ENCODE results near the gene TNFRSF17. TPM values are rescaled to one million over a fixed set of nuclear protein-coding genes. Genes with fewer than 3 reads are reported as not detected.

Gene TNFRSF17
- total and polyA plus RNA-seq, 2 of the 13 experiments (the other 11 are each of a cell fraction or from before 2014, with no cell fraction given): not detected

DNA sequence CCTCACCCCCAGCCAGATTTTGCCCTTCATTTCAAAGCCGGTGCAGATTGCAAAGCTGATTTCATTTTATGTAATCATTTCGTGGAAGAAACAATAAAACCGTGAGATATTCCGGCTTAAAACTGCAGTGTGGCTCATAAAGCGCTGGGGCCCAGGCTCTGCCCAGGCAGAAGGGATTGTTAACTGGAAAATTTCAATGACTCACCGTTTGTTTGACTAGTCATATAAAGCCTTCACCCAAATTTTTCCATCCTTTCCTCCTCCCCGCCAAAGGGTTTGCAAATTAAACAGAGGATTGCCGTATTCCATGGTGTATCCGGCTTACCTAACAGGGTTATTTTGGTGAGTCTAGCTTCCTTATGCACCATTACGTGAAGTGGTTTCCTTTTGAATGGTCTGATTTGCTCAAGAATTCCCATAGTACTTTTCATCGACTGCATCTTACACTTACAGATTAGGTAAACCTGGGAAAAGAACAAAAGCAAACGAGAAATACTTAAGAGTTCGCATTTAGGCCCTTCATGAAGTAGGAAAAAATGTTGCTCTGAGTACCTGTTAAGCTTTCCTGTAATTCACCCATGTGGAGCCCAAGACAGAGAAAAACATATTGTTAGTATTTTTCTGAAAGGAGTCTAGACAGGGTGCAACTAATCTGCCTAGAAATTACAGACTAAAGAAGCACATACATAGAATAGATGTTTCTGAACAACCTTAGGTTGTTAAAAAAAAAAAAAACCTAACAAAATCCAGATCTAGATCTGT lies 48.3 kb upstream of the TNFRSF17 start (continued):
- TF ChIP-seq SMAD1 (CRISPR knock-in tag; IDR thresholded peaks at IDR 0.05; ENCODE audit: borderline replicate concordance, low read depth) (no peak), SKI (IDR thresholded peaks at IDR 0.05; ENCODE audit: partially characterized antibody) (no peak), ZBTB8A (CRISPR knock-in tag; IDR thresholded peaks at IDR 0.05; ENCODE audit: borderline replicate concordance, low read depth) (0 out of 2 replicates have a peak, but pooled peaks have one; percentile 50), FOXC1 (CRISPR knock-in tag; IDR thresholded peaks at IDR 0.05; ENCODE audit: borderline replicate concordance) (no peak), GFI1 (CRISPR knock-in tag; IDR thresholded peaks at IDR 0.05; ENCODE audit: borderline replicate concordance) (no peak), JUND (CRISPR knock-in tag; IDR thresholded peaks at IDR 0.05) (peak; percentile 69), CBX1 (IDR thresholded peaks at IDR 0.05; ENCODE audit: low read depth) (no peak), TFAP4 (IDR thresholded peaks at IDR 0.05; ENCODE audit: borderline replicate concordance, low read depth) (no peak), U2AF1 (optimal IDR thresholded peaks at IDR 0.05; ENCODE audit: low read depth, low read length) (no peak), SCMH1 (CRISPR knock-in tag; IDR thresholded peaks at IDR 0.05; ENCODE audit: borderline replicate concordance) (no peak), ZBTB7B (CRISPR knock-in tag; IDR thresholded peaks at IDR 0.05) (no peak), ZNF124 (CRISPR knock-in tag; IDR thresholded peaks at IDR 0.05) (peak; percentile 99), ZNF772 (CRISPR knock-in tag; IDR thresholded peaks at IDR 0.05) (no peak; the same call in 1 of the 2 replicates), RELA (CRISPR knock-in tag; IDR thresholded peaks at IDR 0.05) (no peak), FOSL2 (CRISPR knock-in tag; IDR thresholded peaks at IDR 0.05) (peak; percentile 99), ZSCAN12 (CRISPR knock-in tag; IDR thresholded peaks at IDR 0.05) (peak; percentile 17), HNRNPL (IDR thresholded peaks at IDR 0.05; ENCODE audit: low read depth, low read length) (no peak), HNRNPLL (IDR thresholded peaks at IDR 0.05; ENCODE audit: low read depth, low read length, poor library complexity, severe bottlenecking) (no peak), ZNF383 (CRISPR knock-in tag; IDR thresholded peaks at IDR 0.05; ENCODE audit: borderline replicate concordance) (no peak), ZKSCAN1 (IDR thresholded peaks at IDR 0.05; ENCODE audit: low read length) (0 out of 2 replicates have a peak, but pooled peaks have one; percentile 17), ZNF879 (CRISPR knock-in tag; IDR thresholded peaks at IDR 0.05) (no peak), SMC3 (IDR thresholded peaks at IDR 0.05; ENCODE audit: low read length) (no peak; the same call in 1 of the 2 replicates), KLF15 (CRISPR knock-in tag; IDR thresholded peaks at IDR 0.05; ENCODE audit: borderline replicate concordance) (no peak), ZNF253 (CRISPR knock-in tag; IDR thresholded peaks at IDR 0.05; ENCODE audit: borderline replicate concordance) (no peak), ZSCAN22 (CRISPR knock-in tag; IDR thresholded peaks at IDR 0.05) (no peak), CREM (IDR thresholded peaks at IDR 0.05) (no peak; the same call in 1 of the 2 replicates), CREM (CRISPR knock-in tag; IDR thresholded peaks at IDR 0.05) (no peak), ZNF317 (CRISPR knock-in tag; IDR thresholded peaks at IDR 0.05) (no peak), HCFC1 (IDR thresholded peaks at IDR 0.05; ENCODE audit: low read depth, low read length) (no peak), DPF2 (CRISPR knock-in tag; IDR thresholded peaks at IDR 0.05; ENCODE audit: borderline replicate concordance, low read depth) (no peak)
- TF ChIP-seq, protein P1, sequence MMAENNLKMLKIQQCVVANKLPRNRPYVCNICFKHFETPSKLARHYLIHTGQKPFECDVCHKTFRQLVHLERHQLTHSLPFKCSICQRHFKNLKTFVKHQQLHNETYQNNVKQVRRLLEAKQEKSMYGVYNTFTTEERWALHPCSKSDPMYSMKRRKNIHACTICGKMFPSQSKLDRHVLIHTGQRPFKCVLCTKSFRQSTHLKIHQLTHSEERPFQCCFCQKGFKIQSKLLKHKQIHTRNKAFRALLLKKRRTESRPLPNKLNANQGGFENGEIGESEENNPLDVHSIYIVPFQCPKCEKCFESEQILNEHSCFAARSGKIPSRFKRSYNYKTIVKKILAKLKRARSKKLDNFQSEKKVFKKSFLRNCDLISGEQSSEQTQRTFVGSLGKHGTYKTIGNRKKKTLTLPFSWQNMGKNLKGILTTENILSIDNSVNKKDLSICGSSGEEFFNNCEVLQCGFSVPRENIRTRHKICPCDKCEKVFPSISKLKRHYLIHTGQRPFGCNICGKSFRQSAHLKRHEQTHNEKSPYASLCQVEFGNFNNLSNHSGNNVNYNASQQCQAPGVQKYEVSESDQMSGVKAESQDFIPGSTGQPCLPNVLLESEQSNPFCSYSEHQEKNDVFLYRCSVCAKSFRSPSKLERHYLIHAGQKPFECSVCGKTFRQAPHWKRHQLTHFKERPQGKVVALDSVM (CRISPR knock-in tag; IDR thresholded peaks at IDR 0.05): no peak

Data from HepG2 (cell line).